Tibial artery (tissue), 4 donors: ENCODE results near the gene IGF1R.
A peak's percentile ranks its signal among the peaks of the same experiment; 100 is the strongest.

Source experiments
- DNase-seq, 2 donors: peaks; one replicate each; pipeline ENCODE4 v3.0.0-alpha.2; 2019
- H3K27ac ChIP-seq, 2 donors: fragments of 200-600 bp; sonication (generic) in 1 of 2; 1 replicate in 1 of 2; 2 replicates in 1 of 2; pipeline ENCODE4 v1.5.1; 2018 to 2019; ENCODE audit warnings: mild to moderate bottlenecking in 1 of 2
- H3K27me3 ChIP-seq, 2 donors: fragments of 200-600 bp; sonication (generic) in 1 of 2; one replicate each; pipeline versions ENCODE4 v1.5.1 to v1.6.0; 2016 to 2019
- H3K36me3 ChIP-seq, 3 donors: fragments of 200-600 bp; sonication (generic) in 2 of 3; one replicate each; pipeline ENCODE4 v1.5.1; 2016 to 2019; ENCODE audit warnings: mild to moderate bottlenecking in 2 of 3
- H3K4me1 ChIP-seq, 4 donors: fragments of 200-600 bp; sonication (generic) in 2 of 4; 1 replicate in 3 of 4; 2 replicates in 1 of 4; pipeline ENCODE4 v1.5.1; 2016 to 2019
- H3K4me3 ChIP-seq, 2 donors: fragments of 200-600 bp; sonication (generic) in 1 of 2; 1 replicate in 1 of 2; 2 replicates in 1 of 2; pipeline ENCODE4 v1.5.1; 2018 to 2019; ENCODE audit warnings: mild to moderate bottlenecking in 2 of 2
- H3K9me3 ChIP-seq, 3 donors: fragments of 200-600 bp; sonication (generic) in 1 of 3; one replicate each; pipeline ENCODE4 v1.5.1; 2016 to 2019
- intact Hi-C: fragments of 100-400 bp; cut with DNase I; formaldehyde crosslinking; loops from one replicate; pipeline ENCODE4 v1.15.0; 2023; ENCODE audit warnings: low total_unique reads
- TF ChIP-seq, protein P1 (sequence below), 2 experiments: fragments of 200-600 bp in 1 of 2; fragments of 450-650 bp in 1 of 2; IDR thresholded peaks; one replicate each; pipeline ENCODE4 v1.5.1; 2017 to 2019; ENCODE audit warnings: antibody characterized with exemption in 2 of 2, mild to moderate bottlenecking in 1 of 2, moderate library complexity in 1 of 2

The IGF1R gene

DNA sequence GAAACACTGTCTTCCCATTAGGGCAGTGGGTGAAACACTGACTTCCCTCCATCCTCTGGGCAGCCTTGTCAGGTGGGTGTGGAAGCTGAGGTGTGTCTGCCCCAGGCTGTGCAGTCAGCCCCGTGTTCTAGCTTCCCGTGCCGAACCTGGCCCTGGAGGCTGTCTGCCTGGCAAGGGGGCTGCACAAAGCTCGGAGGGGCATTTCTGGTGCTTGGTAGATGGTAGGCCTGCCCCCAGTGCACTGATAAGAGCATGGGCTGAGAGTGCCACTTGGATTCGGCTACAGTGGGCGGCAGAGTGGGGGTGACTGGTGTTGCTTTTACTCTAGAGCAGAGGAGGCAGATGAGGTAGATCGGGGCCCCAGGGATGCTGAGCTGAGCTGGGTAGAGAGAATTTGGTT is 21.3 kb downstream of the IGF1R start:
- intact Hi-C loops, result loop anchor here (10.0 kb wide), 1 partner anchor 105 kb away; no protein-coding TSS in a partner anchor
- TF ChIP-seq, protein P1, sequence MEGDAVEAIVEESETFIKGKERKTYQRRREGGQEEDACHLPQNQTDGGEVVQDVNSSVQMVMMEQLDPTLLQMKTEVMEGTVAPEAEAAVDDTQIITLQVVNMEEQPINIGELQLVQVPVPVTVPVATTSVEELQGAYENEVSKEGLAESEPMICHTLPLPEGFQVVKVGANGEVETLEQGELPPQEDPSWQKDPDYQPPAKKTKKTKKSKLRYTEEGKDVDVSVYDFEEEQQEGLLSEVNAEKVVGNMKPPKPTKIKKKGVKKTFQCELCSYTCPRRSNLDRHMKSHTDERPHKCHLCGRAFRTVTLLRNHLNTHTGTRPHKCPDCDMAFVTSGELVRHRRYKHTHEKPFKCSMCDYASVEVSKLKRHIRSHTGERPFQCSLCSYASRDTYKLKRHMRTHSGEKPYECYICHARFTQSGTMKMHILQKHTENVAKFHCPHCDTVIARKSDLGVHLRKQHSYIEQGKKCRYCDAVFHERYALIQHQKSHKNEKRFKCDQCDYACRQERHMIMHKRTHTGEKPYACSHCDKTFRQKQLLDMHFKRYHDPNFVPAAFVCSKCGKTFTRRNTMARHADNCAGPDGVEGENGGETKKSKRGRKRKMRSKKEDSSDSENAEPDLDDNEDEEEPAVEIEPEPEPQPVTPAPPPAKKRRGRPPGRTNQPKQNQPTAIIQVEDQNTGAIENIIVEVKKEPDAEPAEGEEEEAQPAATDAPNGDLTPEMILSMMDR (IDR thresholded peaks at IDR 0.05), result no peak
- Histone ChIP-seq H3K36me3 (no peaks in the 10 kb centered on the region), H3K4me3 (no peak overlapping the region), H3K27me3 (no peaks in the 10 kb centered on the region), H3K4me1 (peaks cover 5 to 100% (median 69%) of the 10 kb centered on the region in 4 donors), H3K9me3 (no peaks in the 10 kb centered on the region), H3K27ac (peak overlapping the region; percentile 61 to 62)
- DNase-seq, result no peak

DNA sequence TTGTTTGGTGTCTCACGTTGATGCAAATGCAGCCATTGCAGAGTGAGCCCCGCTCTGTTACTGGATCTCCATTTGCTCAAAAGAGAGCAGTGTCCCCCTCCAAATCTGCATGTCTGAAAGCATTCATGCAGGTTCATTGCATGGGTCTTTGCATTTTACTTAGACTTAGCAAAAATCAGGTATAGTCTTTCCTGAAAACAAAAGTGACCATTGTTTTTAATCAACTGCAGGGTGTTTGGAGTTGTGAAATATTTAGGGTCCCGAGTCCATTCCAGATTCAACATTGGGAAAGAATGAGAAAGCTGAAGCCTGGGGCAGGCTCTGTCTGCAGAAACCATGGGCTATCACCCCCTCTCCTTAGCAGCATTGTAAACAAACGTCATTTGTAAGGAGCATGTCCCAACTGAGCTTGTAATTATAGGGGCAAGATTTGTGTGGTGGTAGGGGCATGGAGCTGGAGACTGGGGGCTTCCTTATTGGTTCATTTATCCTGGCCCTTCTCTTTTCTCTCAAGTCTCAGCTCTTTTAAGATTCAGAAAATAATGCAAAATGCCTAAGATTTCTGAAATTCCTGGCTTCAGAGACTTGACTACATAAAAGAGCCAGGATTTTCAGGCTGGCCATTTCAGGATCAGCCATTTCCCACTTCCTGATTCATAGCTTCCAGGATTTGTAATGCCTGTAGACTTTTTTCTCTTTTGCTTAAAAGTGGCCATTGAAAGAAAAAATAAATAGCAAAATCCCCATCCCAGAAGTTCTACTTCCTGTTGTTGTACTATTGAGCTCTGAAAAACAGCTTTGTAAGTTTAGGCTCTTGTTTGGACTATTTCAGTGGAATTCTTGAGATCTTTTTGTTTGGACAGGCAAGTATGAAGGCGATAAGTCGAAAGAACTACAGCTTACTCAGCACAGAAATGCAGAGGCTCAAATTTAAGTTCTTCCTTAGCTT is 23.0 kb downstream of the IGF1R start:
- DNase-seq, result no peak
- Histone ChIP-seq H3K4me3 (no peak overlapping the region), H3K4me1 (peaks cover 5 to 100% (median 73%) of the 10 kb centered on the region in 4 donors), H3K36me3 (no peaks in the 10 kb centered on the region), H3K27ac (peak overlapping the region; percentile 61 to 62), H3K9me3 (no peaks in the 10 kb centered on the region), H3K27me3 (no peaks in the 10 kb centered on the region)
- TF ChIP-seq, protein P1 (IDR thresholded peaks at IDR 0.05), result no peak
- intact Hi-C loops, result no loop called here

DNA sequence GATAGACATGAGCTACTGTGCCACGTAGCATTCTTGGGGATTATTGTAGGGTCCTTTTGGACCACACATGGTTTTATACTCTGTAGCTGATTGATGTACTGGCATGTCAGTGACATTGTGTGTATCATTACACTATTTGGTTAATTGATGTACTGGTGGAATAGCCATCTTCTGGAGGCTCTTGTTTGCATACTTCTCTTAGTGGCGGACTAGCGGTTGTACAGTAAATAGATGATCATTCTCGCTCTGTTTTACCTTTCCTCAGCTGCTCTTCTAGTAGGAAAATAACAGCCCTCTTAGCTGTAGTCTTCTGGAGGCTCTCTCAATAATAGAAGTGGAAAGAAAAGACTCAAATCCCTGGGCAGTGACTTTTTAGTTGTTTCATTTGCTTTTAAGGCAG is 24.8 kb downstream of the IGF1R start:
- Histone ChIP-seq H3K4me1 (peaks cover 5 to 99% (median 69%) of the 10 kb centered on the region in 4 donors), H3K4me3 (no peak overlapping the region), H3K36me3 (no peaks in the 10 kb centered on the region), H3K9me3 (no peaks in the 10 kb centered on the region), H3K27ac (peak overlapping the region; percentile 50 to 62), H3K27me3 (no peaks in the 10 kb centered on the region)
- intact Hi-C loops, result no loop called here
- DNase-seq, result no peak
- TF ChIP-seq, protein P1 (IDR thresholded peaks at IDR 0.05), result no peak

DNA sequence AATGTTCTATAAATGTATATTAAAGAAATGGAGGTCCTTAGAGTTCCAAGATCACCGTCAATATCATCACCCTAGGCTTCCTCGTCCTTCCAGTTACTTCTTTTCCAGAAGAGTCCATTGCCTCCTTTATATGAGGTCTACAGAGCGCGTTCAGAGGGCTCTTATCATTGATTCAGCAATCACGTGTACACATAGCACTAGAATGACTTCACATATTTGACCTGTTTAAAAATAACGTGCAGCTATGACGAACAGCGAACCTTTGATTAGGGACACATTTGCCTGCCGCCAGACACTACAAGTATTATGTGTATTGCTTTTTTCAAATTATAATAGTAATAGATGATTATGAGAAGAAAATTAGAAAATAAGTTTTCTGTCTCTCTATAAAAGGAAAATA is 26.0 kb downstream of the IGF1R start:
- Histone ChIP-seq H3K4me3 (no peak overlapping the region), H3K4me1 (peaks cover 5 to 99% (median 65%) of the 10 kb centered on the region in 4 donors), H3K27me3 (no peaks in the 10 kb centered on the region), H3K9me3 (no peaks in the 10 kb centered on the region), H3K27ac (peak overlapping the region; percentile 50 to 62), H3K36me3 (no peaks in the 10 kb centered on the region)
- no peak for DNase-seq
- intact Hi-C loops, result no loop called here
- TF ChIP-seq, protein P1 (IDR thresholded peaks at IDR 0.05), result no peak

DNA sequence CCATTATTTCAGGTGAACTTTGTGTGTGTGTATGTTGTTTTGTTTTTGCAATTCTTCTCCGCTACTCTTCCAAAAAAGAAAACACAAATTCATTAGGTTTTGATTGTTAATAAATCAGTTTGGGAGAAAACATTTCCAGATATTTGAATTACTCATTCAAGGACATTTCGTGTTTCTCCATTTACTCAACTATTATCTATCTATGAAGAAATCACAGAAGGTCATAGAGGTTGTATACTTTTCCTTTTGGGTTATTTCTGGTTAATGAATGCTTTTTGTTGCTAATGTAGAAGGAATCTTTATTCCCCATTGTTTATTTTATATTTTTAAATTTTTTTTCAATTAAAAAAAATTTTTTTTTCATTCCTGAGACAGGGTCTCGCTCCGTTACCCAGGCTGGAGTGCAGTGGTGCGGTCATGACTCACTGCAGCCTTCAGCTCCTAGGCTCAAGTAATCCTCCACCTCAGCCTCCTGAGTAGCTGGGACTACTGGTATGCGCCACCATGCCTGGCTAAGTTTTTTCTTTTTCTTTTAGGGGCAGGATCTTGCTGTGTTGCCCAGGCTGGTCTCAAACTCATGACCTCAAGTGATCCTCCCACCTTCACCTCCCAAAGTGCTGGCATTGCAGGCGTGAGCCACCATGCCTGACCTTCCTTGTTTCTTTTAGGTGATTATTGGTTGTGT is 28.4 kb downstream of the IGF1R start:
- intact Hi-C loops, result no loop called here
- peaks cover 0 to 90% (median 49%) of the 10 kb centered on the region in 4 donors for H3K4me1 ChIP-seq
- H3K4me3 ChIP-seq, result no peak overlapping the region
- no peaks in the 10 kb centered on the region for H3K27me3 ChIP-seq
- TF ChIP-seq, protein P1 (IDR thresholded peaks at IDR 0.05), result no peak
- no peaks in the 10 kb centered on the region for H3K36me3 ChIP-seq
- no peaks in the 10 kb centered on the region for H3K9me3 ChIP-seq
- DNase-seq, result no peak
- peak overlapping the region; percentile 38 to 52 for H3K27ac ChIP-seq
